Vagina (tissue), 2 donors: ENCODE data around the gene EPHA1. TPM values are rescaled to one million over a fixed set of nuclear protein-coding genes. Genes with fewer than 3 reads are reported as not detected.

ENCODE experiments used
- DNase-seq, 2 donors: peaks; one replicate each; pipeline ENCODE4 v3.0.0-alpha.2; 2017; ENCODE audit errors: extremely low spot score in 2 of 2
- H3K27ac ChIP-seq: fragments of 200-600 bp; sonication (generic); one replicate; pipeline ENCODE4 v1.5.1; 2019
- H3K27me3 ChIP-seq: fragments of 200-600 bp; sonication (generic); one replicate; pipeline ENCODE4 v1.5.1; 2019
- H3K36me3 ChIP-seq, 2 donors: fragments of 200-600 bp; sonication (generic); one replicate each; pipeline ENCODE4 v1.5.1; 2017 to 2019
- H3K4me1 ChIP-seq: fragments of 200-600 bp; sonication (generic); one replicate; pipeline ENCODE4 v1.5.1; 2019
- H3K4me3 ChIP-seq, 2 donors: fragments of 200-600 bp; sonication (generic); 1 replicate in 1 of 2; 2 replicates in 1 of 2; pipeline ENCODE4 v1.5.1; 2016 to 2019
- H3K9me3 ChIP-seq: fragments of 200-600 bp; sonication (generic); one replicate; pipeline ENCODE4 v1.5.1; 2019
- POLR2A ChIP-seq, 2 donors: fragments of 450-650 bp; IDR thresholded peaks; one replicate each; pipeline ENCODE4 v1.6.1; 2017; ENCODE audit warnings: antibody characterized with exemption in 2 of 2, mild to moderate bottlenecking in 2 of 2, moderate library complexity in 2 of 2
- POLR2AphosphoS5 ChIP-seq, 2 donors: sonication (generic); formaldehyde crosslinking; IDR thresholded peaks; one replicate each; pipeline ENCODE4 v1.9.0; 2017; ENCODE audit warnings: antibody characterized with exemption in 2 of 2, mild to moderate bottlenecking in 2 of 2, low read depth in 1 of 2; ENCODE audit not compliant: insufficient read depth in 1 of 2
- intact Hi-C: fragments of 100-400 bp; cut with DNase I; formaldehyde crosslinking; loops from one replicate; pipeline ENCODE4 v1.15.1; 2023
- total RNA-seq: library from RNA; depleted of rRNA; stranded (reverse); fragments of >200 nt; gene quantifications from one replicate; pipeline ENCODE4 v1.2.3, GENCODE V29; 2016
- TF ChIP-seq, protein P1 (sequence below), 3 experiments: fragments of 450-650 bp in 2 of 3; fragments of 200-600 bp in 1 of 3; sonication (generic) in 1 of 3; IDR thresholded peaks; one replicate each; pipeline ENCODE4 v1.5.1; 2017 to 2019; ENCODE audit warnings: antibody characterized with exemption in 3 of 3, mild to moderate bottlenecking in 2 of 3, moderate library complexity in 2 of 3

Gene EPHA1
- total RNA-seq = 51.3 TPM

DNA sequence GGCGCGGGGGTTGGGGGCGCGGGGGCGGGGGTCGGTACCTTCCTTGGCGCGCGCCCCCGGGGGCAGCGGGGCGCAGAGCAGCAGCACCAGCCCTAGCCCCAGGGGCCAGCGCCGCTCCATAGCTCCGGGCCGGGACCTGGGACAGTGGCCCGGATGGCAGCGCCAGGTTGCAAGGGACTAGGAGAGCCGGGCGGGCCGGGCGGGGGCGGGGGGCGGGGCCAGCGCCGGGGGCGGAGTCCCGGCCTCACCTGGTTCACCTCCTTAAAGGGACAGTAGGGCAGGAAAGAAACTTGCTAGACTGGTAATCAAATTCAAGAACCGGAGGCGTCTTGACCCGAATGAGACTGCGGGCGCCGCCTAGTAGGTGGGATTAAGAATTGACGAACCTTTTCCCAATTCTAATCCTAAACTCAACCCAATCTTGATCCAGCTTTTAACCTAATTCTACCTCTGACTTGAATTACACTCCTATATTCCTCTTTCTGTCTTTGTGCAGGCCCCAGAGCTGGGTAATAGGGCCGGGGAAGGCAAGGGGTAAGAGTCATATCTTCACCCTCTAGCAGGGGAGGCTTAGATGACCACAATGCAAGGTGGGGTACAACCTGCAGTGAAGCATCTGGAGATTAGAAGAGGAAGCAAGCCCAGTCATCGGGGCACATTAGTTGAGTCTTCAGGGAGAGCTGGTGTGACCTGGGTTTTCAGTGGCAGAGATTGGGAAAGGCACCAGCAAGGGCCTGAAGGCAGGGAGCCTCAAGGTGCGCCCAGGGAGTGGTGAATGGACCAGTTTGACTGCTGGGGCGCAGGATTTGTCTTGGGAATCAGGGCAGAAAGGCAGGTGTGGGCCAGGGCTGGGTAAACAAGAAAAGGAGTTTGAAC is at the start of gene EPHA1:
EPHA1 (minus strand) TSS at position 171 of the 876 bp plus-strand sequence; CDS start at position 120, 51 bp downstream.
- Histone ChIP-seq H3K9me3 (no peaks in the 10 kb centered on the region), H3K27ac (peak within 1 kb of the TSS; percentile 56), H3K4me3 (peak within 1 kb of the TSS; percentile 40 to 50), H3K4me1 (peaks cover 54% of the 10 kb centered on the region), H3K36me3 (no peaks in the 10 kb centered on the region), H3K27me3 (no peaks in the 10 kb centered on the region)
- TF ChIP-seq POLR2A (IDR thresholded peaks at IDR 0.05) = no peak
- TF ChIP-seq, protein P1, sequence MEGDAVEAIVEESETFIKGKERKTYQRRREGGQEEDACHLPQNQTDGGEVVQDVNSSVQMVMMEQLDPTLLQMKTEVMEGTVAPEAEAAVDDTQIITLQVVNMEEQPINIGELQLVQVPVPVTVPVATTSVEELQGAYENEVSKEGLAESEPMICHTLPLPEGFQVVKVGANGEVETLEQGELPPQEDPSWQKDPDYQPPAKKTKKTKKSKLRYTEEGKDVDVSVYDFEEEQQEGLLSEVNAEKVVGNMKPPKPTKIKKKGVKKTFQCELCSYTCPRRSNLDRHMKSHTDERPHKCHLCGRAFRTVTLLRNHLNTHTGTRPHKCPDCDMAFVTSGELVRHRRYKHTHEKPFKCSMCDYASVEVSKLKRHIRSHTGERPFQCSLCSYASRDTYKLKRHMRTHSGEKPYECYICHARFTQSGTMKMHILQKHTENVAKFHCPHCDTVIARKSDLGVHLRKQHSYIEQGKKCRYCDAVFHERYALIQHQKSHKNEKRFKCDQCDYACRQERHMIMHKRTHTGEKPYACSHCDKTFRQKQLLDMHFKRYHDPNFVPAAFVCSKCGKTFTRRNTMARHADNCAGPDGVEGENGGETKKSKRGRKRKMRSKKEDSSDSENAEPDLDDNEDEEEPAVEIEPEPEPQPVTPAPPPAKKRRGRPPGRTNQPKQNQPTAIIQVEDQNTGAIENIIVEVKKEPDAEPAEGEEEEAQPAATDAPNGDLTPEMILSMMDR (IDR thresholded peaks at IDR 0.05) = no peak
- TF ChIP-seq POLR2AphosphoS5 (IDR thresholded peaks at IDR 0.05; ENCODE audit: insufficient read depth in 1 of 2, low read depth in 1 of 2) = no peak
- DNase-seq = no peak
- intact Hi-C loops = no loop called here

DNA sequence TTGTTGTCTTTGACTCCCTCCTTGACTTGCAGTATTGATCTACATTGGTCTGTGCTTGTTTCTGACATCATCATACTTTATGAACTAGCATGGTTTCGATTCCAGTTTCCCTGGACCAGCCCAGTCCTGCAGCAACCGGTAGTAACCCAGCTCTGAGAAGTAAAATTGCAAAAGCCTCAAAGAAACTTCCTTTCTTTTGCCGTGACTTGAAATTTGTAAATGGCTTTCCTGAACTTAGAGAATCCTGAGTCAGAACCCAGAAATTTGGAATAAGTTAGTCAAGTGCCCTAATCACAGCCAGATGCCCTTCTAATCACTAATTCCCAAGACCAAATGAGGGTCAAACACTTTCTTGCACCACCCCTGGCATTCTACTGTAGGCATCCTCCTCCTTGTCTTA is 49.6 kb upstream of the EPHA1 start:
- H3K4me3 ChIP-seq = no peak overlapping the region
- TF ChIP-seq POLR2AphosphoS5 (IDR thresholded peaks at IDR 0.05; ENCODE audit: insufficient read depth in 1 of 2, low read depth in 1 of 2) = no peak
- TF ChIP-seq, protein P1 (IDR thresholded peaks at IDR 0.05) = no peak
- no peak for TF ChIP-seq POLR2A (IDR thresholded peaks at IDR 0.05)
- H3K9me3 ChIP-seq = no peaks in the 10 kb centered on the region
- no peak overlapping the region for H3K27ac ChIP-seq
- intact Hi-C loops = no loop called here
- no peak for DNase-seq
- H3K36me3 ChIP-seq = no peaks in the 10 kb centered on the region
- H3K27me3 ChIP-seq = no peaks in the 10 kb centered on the region
- H3K4me1 ChIP-seq = peaks cover 29% of the 10 kb centered on the region

DNA sequence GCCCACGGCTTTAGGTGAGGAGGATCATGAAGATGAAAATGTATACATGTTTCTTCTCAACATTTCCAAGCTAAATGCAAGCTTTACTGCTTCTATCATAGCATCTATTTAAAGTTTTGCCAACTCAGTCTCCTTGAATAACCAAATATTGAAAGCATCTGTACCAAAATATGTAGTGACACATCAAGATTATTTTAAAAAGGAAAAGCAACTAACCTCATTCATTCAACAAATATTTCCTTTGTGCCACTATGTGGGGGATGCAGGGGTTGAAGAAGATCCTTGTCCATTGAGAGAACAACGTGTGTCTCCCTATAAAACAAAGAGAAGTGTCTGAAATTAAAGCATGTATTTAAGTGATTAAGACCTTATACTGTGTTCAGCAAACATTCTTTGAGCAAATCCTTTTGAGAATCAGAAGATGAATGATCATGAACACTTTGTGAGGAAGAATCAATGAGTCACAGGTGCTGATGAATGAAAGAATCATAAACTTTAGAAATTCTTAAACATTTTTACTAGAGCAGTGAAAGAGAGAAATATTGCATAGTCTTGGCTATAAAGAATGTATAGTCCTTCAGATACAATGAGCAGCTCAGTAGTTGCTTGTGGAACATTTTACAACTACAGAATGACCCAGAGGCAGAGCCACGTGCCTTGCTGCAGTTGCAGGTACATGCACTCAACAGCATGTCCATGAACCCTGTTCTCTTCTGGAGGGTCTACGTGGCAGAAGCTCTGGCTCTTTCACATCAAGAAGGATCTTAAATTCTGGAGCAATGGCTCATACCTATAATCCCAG is 48.5 kb upstream of the EPHA1 start:
- intact Hi-C loops = no loop called here
- H3K27me3 ChIP-seq = no peaks in the 10 kb centered on the region
- H3K36me3 ChIP-seq = no peaks in the 10 kb centered on the region
- H3K4me3 ChIP-seq = no peak overlapping the region
- H3K9me3 ChIP-seq = no peaks in the 10 kb centered on the region
- no peak for DNase-seq
- H3K27ac ChIP-seq = no peak overlapping the region
- TF ChIP-seq POLR2AphosphoS5 (IDR thresholded peaks at IDR 0.05; ENCODE audit: insufficient read depth in 1 of 2, low read depth in 1 of 2) (no peak), POLR2A (IDR thresholded peaks at IDR 0.05) (no peak)
- TF ChIP-seq, protein P1 (IDR thresholded peaks at IDR 0.05) = no peak
- peaks cover 29% of the 10 kb centered on the region for H3K4me1 ChIP-seq

DNA sequence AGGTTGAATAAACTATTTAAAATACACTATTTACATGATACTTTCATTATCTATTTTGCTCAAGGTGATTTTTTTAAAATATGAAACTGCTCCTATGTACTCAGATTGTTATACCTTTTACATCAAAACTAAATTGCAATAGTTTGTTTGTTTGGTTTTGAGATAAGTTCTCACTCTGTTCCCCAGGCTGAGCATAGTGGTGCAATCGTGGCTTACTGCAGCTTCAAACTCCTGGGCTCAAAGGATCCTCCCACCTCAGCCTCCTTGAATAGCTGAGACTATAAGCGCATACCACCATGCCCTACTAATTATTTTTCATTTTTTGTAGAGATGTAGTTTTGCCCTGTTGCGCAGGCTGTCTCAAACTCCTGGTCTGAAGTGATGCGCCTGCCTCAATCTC is 47.3 kb upstream of the EPHA1 start:
- TF ChIP-seq POLR2A (IDR thresholded peaks at IDR 0.05) (no peak), POLR2AphosphoS5 (IDR thresholded peaks at IDR 0.05; ENCODE audit: insufficient read depth in 1 of 2, low read depth in 1 of 2) (no peak)
- TF ChIP-seq, protein P1 (IDR thresholded peaks at IDR 0.05) = no peak
- Histone ChIP-seq H3K36me3 (no peaks in the 10 kb centered on the region), H3K27ac (no peak overlapping the region), H3K9me3 (no peaks in the 10 kb centered on the region), H3K27me3 (no peaks in the 10 kb centered on the region), H3K4me3 (no peak overlapping the region), H3K4me1 (peaks cover 29% of the 10 kb centered on the region)
- no peak for DNase-seq
- intact Hi-C loops = no loop called here
